HepG2 (cell line): ENCODE measurements around the gene ATP13A4.

Experiments used
- HBP1 ChIP-seq: IDR thresholded peaks from 2 replicates; pipeline ENCODE4 v1.6.1; 2016; ENCODE audit warnings: low read depth, control low read depth
- MYNN ChIP-seq: sonication (generic); formaldehyde crosslinking; IDR thresholded peaks from 2 replicates; pipeline ENCODE4 v1.4.0; 2020; ENCODE audit warnings: mild to moderate bottlenecking, low read depth, missing genetic modification reagents
- NFIB ChIP-seq: sonication (generic); formaldehyde crosslinking; IDR thresholded peaks from 2 replicates; pipeline ENCODE4 v1.9.0; 2021; ENCODE audit warnings: missing genetic modification reagents, mild to moderate bottlenecking, borderline replicate concordance
- PATZ1 ChIP-seq: sonication (generic); formaldehyde crosslinking; IDR thresholded peaks from 2 replicates; pipeline ENCODE4 v1.4.0; 2020; ENCODE audit warnings: missing genetic modification reagents
- TEAD2 ChIP-seq: sonication (generic); formaldehyde crosslinking; IDR thresholded peaks from 2 replicates; pipeline ENCODE4 v1.9.0; 2021; ENCODE audit warnings: missing genetic modification reagents
- TFDP2 ChIP-seq: sonication (generic); formaldehyde crosslinking; IDR thresholded peaks from 2 replicates; pipeline ENCODE4 v1.4.0; 2020; ENCODE audit warnings: missing genetic modification reagents
- YY1 ChIP-seq: IDR thresholded peaks from 2 replicates; pipeline ENCODE4 v1.6.1; 2011; ENCODE audit warnings: low read length, low read depth, moderate library complexity, mild to moderate bottlenecking; ENCODE audit not compliant: insufficient read depth, insufficient replicate concordance
- ZC3H4 ChIP-seq: sonication (generic); formaldehyde crosslinking; IDR thresholded peaks from 2 replicates; pipeline ENCODE4 v1.4.0; 2020; ENCODE audit warnings: missing genetic modification reagents, borderline replicate concordance
- ZNF274 ChIP-seq: sonication (generic); formaldehyde crosslinking; IDR thresholded peaks from 2 replicates; pipeline ENCODE4 v1.5.1; 2020; ENCODE audit warnings: mild to moderate bottlenecking, missing genetic modification reagents
- ZNF451 ChIP-seq: sonication (generic); formaldehyde crosslinking; IDR thresholded peaks from 2 replicates; pipeline ENCODE4 v1.5.0; 2020; ENCODE audit warnings: mild to moderate bottlenecking, missing genetic modification reagents
- TF ChIP-seq, protein P1 (sequence below): sonication (generic); formaldehyde crosslinking; IDR thresholded peaks from 2 replicates; pipeline ENCODE4 v1.5.0; 2020; ENCODE audit warnings: missing genetic modification reagents, mild to moderate bottlenecking, borderline replicate concordance
- TF ChIP-seq, protein P2 (sequence below): IDR thresholded peaks from 2 replicates; pipeline ENCODE4 v1.6.1; 2012; ENCODE audit warnings: inconsistent platforms

DNA sequence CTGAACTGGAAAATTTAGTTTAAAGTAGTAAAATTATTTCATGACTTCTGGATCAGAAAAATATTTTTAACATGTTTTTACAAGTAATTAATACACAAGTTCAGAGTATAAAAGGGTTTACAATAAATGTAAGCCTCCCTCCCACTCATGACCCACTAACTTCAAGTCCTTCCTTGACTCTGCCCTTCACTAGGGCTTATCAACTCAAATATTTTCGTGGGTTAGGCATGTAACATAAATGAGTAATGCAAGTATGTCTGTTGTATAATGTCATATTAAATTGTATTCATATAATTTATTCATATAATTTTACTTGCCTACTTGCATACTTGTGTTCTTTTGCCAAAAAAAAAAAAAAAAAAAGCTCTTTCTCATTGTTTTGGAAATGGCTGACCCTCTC is 34.9 kb upstream of the ATP13A4 start:
- no peak for TF ChIP-seq TFDP2
- TF ChIP-seq, protein P1, sequence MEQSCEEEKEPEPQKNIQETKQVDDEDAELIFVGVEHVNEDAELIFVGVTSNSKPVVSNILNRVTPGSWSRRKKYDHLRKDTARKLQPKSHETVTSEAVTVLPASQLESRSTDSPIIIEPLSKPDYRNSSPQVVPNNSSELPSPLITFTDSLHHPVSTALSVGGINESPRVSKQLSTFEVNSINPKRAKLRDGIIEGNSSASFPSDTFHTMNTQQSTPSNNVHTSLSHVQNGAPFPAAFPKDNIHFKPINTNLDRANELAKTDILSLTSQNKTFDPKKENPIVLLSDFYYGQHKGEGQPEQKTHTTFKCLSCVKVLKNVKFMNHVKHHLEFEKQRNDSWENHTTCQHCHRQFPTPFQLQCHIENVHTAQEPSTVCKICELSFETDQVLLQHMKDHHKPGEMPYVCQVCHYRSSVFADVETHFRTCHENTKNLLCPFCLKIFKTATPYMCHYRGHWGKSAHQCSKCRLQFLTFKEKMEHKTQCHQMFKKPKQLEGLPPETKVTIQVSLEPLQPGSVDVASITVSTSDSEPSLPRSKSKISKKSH: no peak
- no peak for TF ChIP-seq YY1
- TF ChIP-seq ZNF274: no peak
- TF ChIP-seq NFIB (CRISPR knock-in tag): no peak
- TF ChIP-seq ZNF451 (CRISPR knock-in tag): no peak
- TF ChIP-seq PATZ1 (CRISPR knock-in tag): no peak
- TF ChIP-seq, protein P2, sequence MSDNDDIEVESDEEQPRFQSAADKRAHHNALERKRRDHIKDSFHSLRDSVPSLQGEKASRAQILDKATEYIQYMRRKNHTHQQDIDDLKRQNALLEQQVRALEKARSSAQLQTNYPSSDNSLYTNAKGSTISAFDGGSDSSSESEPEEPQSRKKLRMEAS: no peak
- no peak for TF ChIP-seq ZC3H4 (CRISPR knock-in tag)
- TF ChIP-seq MYNN (CRISPR knock-in tag): no peak
- TF ChIP-seq HBP1 (CRISPR knock-in tag): no peak
- no peak for TF ChIP-seq TEAD2 (CRISPR knock-in tag)
